Left forelimb (tissue), 1 donor: ENCODE results near the gene SFXN5.

Experiments used
- DNase-seq: peaks from one replicate; pipeline ENCODE4 v3.0.0-alpha.2; 2018; ENCODE audit warnings: low spot score

SFXN5 gene

DNA sequence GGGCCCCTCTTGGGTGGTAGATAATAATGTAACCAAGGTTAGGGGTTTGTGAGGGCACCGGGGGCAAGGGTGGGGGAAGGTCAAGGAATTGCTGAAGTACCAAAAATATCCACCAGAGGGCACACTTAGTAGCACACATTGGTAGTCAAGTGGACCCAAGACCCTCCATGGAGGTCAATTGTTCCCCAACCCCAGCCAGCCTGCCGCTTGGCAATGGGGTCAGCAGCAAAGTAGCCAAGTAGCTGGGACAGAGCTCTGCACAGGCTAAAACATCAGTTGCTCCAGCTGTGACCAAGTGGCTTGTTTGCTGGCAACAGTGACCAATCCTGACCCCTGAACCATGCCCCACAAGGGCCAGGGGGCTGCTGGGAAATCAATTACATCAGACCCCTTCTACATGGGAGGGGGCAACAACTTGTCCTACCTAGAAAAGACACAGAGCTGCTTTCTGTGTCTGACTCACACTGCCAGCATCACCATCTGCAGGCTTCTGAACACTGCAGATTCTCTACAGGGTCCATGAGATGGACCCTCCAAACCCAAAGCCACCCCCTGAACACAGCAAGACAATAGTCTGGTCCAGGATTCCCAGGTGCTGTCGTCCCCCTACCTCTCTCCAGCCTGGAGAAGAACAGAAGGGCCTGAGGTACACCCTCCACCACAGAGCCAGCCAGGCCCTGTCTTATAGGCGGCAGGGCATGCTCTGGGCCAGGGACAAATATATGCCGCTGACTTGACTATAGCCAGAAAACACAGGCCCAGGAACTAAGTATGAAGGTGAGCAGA, 78.2 kb downstream of the SFXN5 start:
- DNase-seq, result peak; percentile 64

DNA sequence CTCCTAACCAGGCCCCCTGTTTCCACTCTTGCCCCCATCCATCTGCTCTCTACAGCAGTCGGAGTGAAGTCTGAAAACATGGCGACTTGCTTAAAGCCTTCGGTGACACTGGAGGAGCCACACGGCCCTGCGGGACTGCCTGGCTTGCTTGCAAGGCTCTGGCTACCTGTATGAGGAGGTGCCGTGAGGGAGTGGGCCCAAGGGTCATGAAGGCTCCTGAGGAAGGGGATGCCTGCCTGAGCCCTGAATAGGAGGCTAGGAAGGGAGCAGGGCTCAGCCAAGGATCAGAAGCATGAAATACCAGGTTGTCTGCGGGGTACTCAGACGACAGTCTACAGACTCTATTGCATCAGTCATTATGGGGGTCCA, 78.8 kb downstream of the SFXN5 start:
- peak; percentile 34 for DNase-seq

DNA sequence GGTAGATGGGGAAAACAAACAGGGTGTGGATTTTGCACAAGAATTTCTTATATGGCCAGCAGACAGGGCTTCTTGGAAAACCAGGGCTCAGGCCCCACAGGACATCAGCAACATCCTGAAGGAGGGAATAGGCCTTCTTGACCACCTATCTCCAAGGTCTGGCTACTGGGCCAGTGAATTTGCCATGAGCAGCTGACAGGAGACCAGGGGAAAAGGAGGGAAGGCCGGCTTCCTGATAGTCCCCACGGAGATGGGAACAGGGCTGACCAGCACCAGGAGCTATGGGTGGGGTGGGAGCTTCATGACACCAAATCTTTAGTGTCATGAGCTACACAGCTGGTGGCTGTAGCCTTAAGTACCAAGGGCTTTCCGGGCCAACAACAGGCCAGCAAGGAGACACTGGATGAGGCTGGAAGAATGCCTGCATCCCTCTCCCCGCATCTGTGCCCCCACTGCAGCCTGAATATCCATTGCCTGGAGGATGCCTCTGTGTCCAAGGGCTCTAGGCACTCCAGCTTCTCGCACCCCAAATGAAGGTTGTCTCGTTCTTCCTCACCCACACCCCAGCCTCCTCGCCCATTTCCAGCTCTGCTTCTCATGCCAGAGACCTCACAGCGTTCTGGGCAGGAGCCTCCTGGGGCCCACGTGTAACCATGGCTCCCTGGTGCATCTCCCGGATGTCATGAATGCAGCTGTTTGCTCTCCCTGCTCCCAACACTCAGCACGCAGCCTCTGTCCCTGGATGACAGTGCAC, 79.4 kb downstream of the SFXN5 start:
- DNase-seq, result peak; percentile 44

- peak; percentile 55 for DNase-seq
These were observed 80.1 kb downstream of the SFXN5 start for GRCh38 chr2:72991439-72991725.

GRCh38 chr2:72990695-72991438, 80.6 kb downstream of the SFXN5 start:
- peak; percentile 26 for DNase-seq

- peak; percentile 70 for DNase-seq
These were observed 81.5 kb downstream of the SFXN5 start for GRCh38 chr2:72989770-72990556.

- DNase-seq, result peak; percentile 46
These were observed 82.7 kb downstream of the SFXN5 start for GRCh38 chr2:72988726-72989273.

- DNase-seq, result peak; percentile 38
These were observed 83.5 kb downstream of the SFXN5 start for GRCh38 chr2:72988041-72988440.

GRCh38 chr2:72985891-72986683, 85.4 kb downstream of the SFXN5 start:
- no peak for DNase-seq

DNA sequence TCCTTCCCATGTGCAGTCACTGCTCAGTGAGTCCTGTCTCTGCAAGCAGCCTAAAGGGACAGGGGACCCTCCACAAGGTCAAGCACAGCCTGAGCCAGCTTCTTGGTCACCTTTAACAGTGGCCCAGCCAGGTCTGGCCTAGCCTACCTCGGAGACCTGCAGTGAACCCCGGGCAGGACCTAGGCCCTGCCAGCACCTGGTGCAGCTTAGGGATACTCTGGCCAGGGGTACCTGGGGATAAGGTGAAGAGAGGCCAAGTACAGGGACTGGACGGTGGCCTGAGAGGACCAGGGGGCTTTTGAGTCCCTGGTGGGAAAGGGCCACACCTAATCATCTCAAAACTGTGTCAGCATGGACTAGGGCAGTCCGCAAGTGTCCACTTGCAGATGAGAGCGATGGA, 86.4 kb downstream of the SFXN5 start:
- no peak for DNase-seq

GRCh38 chr2:72984172-72984671, 87.3 kb downstream of the SFXN5 start:
- no peak for DNase-seq

DNA sequence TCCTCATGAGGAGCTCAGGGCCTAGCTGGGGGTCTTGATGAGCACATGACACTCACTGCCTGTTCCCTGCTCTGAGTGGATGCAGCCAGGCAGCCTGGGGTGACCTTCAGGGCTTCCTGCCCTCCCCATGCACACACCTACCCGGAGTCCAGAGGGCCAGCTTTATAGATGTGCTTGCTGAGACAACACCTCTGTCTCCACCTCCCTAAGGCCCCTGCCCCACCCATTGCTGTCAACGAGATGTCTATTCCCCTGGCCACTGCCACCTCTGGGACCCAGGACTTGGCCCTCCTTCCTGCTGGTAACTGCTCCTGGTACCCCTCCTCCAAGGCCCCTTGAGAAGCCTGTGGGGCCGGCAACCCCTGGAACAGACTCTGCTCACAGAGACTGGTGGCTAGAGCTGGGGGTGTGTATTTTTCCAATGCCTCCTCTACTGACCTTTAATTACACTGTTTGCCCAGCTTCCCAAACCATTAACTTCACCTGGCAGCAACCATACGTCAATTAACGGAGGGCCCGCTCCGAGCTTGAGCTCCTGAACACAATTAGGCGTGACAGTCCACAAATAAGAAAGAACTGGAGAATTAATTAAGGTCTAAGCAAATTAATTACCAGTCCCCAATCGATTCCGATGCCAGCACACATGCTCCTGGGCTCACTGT, 87.9 kb downstream of the SFXN5 start:
- no peak for DNase-seq

- no peak for DNase-seq
These were observed 88.6 kb downstream of the SFXN5 start for GRCh38 chr2:72982781-72983499.

GRCh38 chr2:72982219-72982618, 89.3 kb downstream of the SFXN5 start:
- DNase-seq, result no peak

DNA sequence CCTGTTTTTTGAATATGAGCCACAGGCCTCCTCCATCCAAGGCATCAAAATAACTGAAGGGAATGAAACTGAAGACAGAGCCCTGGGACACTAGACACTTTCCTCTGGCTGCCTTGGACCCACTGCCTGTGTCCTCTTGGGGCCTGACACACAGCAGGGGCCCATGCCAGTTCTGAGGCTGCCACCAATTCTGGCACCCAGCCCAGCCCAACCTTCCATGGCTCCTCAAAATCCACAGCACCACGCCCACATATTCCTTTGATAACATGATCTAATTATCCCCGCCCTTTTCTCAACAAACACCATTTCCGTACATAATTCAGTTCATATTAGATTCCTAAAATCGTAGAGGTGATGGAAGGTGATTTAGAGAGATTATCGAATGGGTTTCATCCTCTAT, 90.0 kb downstream of the SFXN5 start:
- no peak for DNase-seq

- DNase-seq, result no peak
These were observed 90.8 kb downstream of the SFXN5 start for GRCh38 chr2:72980535-72981217.

DNA sequence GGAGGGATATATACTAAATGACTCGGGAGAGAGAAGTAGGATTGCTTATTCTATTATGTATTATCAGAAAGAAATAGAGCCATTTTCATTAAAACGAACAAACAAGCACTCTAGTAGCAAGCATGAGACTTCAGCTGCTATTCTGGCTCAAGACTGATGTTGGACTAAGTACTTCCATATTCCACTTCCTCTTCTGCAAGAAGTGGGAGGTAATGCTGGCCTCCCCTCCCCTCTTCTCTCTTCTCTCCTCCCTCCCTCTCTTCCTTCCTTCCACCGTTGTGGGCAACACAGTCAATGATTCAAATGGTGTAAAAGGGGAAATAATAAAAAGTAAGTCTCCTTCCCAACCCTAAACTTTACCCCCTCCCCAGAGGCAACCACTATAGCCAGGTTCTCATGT, 91.6 kb downstream of the SFXN5 start:
- no peak for DNase-seq

- no peak for DNase-seq
These were observed 96.5 kb downstream of the SFXN5 start for GRCh38 chr2:72975017-72975416.

DNA sequence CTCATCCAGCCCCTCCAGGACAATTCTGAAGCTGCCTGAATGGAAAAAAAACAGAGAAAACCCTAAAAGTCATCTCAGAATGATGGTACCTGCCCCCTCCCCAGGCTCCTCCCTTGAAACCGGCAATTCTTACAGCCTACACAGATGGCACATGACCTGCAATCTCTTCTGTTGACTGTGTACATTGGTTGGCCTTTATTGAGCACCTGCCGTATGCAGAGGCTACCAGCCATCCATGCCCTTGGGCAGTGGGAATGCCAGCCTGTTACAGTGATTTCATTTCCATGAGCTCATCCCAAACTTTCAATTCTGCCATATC, 97.1 kb downstream of the SFXN5 start:
- DNase-seq, result no peak
